Superior temporal gyrus (tissue), 1 donor: Measurements from ENCODE around the gene UQCC2.

ENCODE experiments used
- DNase-seq: peaks from one replicate; pipeline ENCODE4 v3.0.0-alpha.2; 2016; ENCODE audit errors: extremely low spot score

Gene UQCC2

DNA sequence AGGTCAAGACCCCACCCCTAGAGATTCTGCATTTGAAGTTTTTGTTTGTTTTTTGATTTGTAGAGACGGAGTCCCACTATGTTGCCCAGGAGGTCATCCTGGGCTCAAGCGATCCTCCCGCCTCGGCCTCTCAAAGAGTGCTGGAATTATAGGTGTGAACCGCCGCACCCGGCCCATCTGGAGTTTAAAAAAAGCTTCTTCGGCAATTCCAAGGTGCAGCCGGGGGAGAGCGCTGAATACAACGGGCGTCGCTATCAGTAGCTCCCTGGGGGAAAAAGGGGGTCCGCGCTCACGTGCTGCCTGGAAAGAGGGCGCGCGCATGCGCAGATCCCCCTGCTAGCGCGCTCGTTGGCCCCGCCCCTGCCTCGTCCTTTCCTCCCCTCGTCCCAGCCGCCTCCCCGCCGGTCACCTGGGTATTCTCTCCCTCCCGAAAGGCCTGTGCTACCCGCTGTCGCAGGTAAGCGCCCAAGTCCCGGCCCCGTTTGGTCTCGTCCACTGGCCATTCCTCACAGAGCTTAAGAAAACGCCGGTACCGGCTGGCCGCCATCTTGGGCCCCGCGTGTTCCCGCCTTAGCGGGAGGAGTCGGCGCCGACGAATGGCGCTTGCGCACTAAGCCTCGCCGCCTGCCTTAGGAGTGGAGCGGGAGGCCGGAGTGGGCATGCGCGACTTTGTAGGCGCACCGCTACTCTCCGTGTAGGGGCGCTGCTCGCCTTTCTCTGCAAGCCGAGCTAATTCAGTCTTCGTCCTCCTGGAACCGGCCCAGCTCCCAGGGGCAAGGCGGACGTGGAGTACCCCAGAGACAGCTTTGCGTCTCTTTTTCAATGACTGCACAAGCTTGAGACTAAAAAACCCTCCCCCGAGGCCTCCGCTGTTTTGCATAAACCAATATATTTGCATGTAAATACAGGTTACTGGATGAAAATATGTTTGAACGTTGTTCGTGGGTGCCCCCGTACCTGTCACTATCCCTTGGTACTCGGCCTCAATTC is at the start of gene UQCC2:
Gene UQCC2, minus strand, starts transcription at position 561 of the 990 bp plus-strand sequence. Its CDS starts 14 bp downstream, at position 547.
- peak; percentile 98 for DNase-seq

DNA sequence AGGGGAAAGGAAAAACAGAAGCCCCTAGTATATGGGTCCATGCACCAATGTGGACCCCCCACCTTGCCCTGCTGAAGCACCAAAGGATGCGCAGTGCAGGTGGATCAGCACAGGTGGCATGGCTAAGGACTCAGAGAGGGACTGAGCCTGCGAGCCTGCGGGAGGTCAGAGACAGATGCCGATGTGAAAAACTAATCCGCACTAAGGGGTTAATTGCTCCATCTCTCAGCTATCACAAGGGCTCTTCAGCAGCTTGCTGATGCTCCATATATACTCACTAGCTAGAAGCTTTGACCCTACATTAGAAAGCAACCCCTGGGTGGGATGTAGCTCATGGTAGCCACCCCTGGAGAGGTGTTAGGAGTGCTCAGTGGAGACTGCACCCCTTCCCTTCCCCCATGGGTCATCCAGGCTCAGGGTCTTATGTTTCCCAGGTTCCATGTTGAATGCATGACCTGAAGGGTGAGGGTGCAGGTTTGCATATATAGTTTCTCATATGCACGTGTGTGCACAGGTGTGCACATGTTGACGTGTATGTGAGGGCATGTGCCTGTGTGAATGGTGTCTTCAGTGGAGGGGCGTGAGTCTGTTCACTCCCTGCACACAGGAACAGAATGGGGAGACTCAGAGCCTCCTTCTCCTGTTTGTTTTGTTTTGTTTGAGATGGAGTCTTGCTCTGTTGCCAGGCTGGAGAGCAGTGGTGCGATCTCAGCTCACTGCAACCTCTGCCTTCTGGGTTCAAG is 48.6 kb upstream of the UQCC2 start:
- no peak for DNase-seq

DNA sequence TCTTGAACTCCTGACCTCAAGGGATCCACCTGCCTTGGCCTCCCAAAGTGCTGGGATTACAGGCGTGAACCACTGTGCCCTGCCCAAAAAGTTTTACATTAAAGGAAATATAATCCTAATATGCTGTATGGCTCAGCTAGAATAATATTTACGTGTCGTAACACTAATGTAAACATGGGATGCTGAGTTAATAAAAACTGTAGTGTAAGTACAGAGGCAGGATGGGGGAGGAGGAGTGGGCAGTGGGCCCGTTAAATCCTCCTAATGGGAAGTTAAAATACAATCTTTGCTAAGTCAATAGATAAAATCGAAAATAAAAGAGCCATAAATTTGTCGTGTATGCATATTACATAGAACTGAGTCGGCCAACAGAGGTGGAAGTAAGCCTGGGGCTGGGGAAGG is 47.3 kb upstream of the UQCC2 start:
- no peak for DNase-seq

DNA sequence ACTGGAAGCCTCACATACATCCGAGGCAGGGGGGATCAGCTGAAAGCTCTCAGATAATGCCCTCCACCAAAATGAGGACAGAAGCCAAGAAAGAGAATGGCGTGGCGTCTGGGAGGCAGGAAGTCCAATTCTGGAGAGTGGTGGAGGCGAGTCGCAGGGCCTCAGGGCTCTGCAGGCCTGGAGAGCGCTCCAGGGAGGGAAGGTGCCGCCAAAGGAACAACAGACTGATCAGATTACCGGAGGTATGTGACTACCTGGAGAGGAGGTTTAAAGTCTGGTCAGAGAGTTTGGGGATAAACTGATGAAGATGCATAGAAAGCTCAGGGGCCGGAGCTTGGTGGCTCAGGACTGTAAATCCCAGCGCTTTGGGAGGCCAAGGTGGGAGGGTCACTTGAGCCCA is 46.4 kb upstream of the UQCC2 start:
- DNase-seq = no peak

DNA sequence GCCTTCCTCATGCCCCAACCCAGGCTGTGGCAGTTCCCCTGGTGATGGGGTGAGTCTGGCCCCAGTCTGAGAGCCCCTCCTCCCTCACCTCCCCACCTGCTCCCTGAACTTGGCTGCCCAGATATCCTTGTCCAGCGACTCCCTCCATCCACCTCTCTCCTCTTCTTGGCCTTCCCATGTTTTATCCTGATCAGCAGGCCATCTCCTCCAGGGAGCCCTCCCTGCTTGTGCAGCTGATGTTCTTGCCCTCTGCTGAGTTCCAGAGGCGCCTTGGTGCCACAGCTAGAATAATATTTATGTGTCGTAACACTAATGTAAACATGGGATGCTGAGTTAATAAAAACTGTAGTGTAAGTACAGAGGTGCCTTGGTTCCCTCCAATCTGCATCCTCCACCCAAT is 45.6 kb upstream of the UQCC2 start:
- DNase-seq = no peak

DNA sequence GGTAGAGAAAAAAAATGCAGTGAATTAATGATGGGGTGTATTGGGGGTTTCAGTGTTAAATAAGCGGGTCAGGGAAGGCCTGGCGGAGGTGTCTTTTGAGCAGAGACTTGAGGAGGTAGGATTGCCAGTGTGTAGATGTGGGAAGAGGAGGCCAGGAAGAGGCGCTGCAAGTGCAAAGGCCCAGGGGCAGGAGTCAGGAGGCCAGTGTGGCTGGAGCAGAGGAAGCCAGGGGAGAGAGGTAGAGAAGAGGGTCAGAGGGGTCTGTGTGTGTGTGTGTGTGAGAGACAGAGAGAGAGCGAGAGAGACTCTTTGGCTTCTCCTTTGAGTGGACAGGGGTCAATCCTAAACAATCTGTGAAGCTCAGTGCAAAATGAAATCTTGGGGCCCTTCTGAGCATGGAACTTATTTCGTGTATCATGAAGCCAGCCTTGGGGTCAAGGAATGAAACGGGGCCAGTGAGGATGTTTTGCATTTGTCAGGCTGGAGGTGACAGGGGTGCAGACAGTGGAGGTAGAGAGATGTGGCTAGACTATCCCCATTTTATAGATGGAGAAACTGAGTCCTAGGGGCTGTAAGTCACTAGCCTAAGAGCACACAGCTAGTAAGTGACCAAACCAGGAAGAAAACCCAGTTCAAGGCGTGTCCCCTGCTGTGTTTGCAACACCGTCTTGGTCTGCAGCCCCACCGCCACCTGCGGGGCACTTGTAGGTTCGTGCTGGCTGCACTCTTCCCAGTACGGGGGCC is 44.9 kb upstream of the UQCC2 start:
- no peak for DNase-seq

DNA sequence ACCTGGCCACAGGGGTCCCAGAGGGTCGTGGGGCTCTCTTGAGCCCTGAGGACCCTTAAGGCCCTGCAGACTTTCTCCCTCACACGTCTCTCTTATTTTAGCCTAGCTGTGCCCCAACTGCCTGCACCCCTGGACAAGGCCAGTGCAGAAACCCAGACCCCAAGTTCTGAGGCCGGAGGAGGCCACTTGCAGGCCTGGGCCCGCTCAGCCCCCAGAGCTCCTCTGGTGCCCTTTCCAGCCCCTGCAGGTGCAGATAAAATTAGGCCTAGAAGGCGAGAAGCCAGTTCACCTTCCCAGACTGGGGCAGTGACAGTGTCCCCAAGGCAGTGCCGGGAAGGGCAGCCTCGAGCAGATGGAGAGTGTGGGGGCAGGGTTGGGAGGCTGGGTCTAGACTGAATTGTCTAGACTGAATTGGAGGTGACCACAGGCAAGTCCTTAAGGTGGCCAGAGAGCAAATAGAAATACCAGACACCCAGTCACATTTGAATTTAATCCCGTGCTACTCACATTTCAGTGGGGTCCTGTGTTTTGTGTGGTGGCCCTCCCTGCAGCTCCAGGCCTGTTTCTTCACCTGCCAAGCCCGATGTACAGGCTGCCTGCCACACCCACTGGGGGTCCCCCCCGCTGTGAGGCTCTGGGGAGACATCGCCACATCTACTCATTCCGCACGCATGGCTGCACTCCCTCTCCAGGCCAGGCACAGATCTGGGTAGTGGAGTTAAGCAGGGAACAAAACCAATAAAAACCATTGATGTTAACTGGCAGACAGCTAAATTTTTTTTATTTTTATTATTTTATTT is 43.8 kb upstream of the UQCC2 start:
- DNase-seq = no peak

DNA sequence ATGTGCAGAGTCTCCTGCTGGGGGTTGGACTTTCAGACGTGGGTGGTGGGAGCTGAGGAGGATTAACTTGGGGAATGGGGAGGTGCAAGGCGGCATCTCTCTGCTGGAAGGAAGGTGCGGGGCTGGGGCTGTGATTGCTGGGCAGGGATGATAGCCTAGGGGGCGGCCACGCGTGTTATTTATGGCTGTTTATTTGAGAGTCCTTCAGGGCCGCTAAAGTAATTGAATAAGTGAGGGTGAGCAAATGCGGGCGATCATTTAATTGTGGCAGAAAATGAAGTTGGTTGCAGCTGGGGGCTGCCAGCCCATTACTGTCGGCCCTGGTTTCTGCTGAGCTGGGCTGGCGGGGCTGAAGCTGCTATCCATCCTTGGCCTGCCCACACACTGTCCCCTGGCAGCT is 42.7 kb upstream of the UQCC2 start:
- no peak for DNase-seq

DNA sequence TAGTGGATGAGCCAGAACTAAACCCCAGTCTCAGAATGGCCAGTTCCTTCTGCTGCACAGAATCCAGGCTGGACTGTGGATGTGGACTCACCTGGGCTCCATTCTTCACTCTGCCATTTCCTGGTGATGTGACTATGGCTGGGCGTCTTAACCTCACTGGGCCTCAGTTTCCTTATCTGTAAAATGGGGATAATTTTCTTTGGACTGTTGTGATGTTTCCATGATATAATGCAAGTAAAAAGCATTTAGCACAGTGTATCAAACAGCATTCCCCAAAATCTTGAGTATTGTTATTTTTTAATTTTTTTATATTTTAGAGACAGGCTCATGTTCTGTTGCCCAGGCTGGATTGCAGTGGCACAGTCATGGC is 41.1 kb upstream of the UQCC2 start:
- no peak for DNase-seq

DNA sequence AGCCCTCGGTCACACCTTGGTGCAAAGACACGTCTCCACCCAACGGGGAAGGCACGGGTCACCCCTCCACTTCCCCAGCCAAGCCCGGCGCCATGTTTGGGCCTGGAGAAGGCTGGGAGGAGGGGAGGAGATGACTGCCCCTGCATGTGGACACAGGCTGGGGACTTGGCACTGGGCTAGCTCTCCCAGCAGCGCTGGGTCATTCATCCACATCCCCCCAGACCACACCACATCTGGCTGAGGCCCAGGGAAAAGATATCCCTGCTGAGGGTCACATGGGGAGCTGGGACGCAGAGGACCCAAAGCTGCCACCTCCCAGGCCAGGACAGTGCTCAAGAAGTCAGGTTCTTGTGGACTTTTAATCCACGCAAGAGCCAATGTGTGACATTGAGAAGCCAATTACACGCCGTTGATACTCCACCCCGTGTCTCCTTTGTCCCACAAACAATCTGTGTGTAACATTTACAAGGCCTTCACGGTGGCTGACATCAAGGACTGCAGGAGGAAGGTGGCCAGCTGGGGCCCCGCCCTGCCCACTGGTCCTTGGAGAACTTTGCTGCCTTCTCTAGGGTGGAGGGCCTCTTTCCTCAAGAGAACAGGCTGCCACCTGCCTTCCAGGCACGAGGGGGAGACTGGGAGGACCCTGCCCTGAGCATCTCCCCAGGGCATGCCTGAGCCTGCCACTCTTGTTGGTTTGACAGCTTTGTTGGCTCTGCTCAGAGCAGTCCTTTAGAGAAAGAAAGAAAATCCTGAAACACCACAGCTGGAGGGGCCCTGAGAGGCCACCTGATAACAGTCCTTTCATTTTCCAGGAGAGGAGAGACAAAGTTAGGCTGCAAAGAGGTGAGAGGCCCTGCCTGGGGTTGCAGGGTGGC is 40.5 kb upstream of the UQCC2 start:
- no peak for DNase-seq

DNA sequence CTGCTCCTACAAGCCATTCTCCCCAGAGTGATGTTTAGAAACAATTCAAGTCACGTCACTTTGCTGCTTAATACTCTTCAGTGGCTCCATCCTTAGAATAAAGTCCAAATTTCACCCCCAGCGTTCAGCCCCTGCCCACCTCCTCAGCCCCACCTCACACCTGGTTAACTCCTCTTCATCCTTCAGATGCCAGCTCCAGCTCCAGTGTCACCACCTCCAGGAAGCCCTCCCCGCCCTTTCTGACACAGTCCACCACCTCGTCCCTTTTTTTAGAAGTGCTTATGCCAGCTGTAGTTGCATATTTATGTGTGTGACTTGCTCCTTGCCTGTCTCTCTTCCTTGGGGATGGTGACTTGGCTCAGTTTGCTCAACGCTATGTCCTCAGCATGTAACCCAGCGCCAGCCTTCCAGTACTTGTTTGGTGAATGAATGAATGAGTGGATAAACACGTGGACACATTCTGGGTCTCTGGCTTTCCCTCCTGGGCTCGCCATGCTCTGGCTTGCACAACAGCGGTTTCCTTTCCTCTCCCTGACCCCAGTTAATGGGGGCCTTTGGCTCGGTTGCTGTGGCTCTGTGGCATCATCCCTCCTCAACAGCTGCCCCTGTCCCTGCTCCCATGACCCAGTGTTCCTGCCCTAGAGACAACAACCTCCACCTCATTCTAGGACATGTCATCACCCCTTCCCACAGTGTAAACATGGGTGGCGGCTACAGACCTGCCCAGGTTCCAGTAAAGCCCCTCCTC is 38.9 kb upstream of the UQCC2 start:
- no peak for DNase-seq

DNA sequence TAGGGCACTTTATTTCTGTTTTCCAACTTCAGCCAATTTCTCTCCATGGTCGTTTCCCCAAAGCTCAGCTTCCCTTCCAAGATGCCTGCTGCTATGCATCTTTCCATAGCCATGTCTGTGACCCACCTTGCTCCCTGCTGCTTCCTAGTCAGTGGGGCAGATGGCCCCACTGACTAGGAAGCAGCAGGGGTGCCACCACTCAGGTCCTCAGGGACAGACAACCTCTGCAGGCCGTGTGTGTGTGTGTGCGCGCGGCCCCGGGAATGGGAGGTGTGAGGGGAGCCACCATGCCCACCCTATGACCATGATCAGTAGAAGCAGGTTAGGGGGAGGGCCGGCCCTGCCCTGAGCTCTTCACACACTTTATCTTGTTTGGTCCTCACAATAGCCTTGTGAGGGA is 37.9 kb upstream of the UQCC2 start:
- DNase-seq = no peak

DNA sequence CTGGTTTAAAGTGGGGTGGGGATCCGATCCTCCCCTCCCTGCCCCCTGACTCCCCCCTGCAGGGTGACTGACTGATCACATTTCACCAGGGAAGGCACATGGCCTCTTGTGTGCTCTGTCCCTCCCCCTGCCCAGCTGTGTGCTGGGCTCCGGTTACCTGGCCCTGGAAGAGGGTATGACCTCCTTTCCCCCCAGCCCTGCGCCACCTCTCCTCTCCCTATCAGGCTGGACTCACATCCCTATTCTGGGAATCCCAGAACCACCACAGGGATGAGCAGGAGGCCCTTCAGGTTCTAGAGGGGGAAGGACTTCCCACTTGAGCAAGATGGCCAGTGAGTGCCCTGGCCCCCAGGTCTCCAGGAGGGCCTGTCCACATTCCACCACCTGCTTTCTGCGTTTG is 37.3 kb upstream of the UQCC2 start:
- DNase-seq = no peak

DNA sequence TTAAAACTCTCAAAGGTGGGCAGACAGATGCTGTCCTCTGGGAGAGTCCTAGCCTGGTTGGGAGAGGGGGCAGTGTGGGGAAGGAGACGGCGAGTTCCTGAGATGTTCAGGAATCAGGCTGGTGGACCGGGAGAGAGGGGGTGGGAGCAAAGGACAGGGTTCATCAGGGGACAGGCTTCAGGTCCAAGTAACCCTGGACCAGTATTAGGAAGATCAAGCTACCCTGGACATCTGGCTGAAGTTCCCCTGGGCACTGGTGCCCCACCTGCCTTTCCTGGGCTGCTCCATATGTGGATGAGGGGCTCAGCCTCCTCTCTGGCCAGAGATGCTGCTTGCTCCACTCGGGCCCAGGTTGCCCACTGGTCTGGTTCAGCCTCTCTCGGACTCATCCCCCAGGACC is 36.3 kb upstream of the UQCC2 start:
- DNase-seq = no peak

DNA sequence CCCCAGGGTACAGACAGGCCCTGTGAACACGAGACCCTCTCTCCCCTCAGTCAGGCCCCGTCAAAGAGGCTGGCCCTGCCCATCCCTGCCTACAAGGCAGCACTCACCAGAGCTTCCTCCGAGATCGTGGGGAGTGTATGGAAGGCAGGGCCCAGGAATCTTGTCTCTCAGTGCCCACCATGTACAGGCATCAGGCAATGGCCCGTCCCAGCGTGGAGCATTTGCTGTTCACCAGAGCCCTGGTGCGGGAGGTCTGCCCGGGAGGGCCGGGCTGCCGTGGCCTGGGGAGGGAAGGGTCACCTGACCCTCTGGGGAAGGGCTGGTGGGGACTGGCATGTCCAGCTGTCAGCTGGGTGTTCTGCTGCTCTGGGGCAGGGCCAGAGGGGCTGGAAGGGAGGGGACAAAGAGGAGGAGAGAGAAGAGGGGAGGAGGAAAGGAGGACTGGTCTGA is 35.2 kb upstream of the UQCC2 start, which contains the start of gene IP6K3:
Gene IP6K3, minus strand, starts transcription at position 255 of the 450 bp plus-strand sequence. CDS start 11,429 bp downstream, outside the sequence.
- DNase-seq = peak; percentile 90

DNA sequence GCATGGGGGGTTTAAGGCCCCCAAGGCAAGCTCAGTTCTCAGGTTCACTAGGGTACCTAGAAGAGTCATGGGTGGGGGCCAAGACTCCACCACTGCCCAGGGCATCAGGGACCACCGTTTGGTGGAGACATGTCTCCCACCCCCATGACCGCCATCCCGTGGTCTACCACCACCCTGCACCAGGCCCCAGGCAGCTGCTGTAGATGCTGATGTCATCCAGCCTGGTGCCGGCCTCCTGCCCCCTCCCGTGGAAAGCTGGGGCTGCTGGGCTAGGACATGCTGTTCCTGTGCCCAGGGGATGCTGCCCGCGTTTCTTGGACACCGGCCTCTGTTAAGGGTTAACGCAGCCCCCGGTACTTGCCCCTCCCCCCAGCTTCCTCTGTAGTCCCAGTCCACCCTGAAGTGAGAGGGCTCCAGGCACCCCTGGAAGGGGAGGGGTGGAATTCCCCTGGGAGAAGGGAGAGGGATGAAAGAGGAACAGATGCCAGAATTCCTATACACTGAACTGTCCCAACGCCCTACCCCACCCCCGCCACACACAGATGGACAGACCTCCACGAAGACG is 34.6 kb upstream of the UQCC2 start:
- peak; percentile 81 for DNase-seq

DNA sequence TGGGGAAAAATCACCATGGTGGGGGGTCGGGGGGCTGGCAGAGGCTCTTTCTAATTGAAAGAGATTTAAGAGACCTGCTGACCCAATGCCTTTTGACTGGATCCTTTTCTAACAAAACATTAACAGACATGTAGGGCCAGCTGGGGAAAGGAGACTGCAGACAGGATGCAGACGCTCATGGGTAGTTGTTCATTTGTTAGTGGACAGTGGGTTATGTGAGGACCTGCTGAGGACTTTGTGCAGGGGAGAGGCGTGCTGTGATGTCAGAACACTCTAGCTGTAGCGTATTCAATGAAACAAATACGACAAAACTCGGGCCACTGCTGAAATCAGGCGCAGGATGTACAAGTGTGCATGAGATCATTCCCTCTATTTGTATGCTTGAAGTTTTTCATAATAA is 34.0 kb upstream of the UQCC2 start:
- DNase-seq = peak; percentile 36

DNA sequence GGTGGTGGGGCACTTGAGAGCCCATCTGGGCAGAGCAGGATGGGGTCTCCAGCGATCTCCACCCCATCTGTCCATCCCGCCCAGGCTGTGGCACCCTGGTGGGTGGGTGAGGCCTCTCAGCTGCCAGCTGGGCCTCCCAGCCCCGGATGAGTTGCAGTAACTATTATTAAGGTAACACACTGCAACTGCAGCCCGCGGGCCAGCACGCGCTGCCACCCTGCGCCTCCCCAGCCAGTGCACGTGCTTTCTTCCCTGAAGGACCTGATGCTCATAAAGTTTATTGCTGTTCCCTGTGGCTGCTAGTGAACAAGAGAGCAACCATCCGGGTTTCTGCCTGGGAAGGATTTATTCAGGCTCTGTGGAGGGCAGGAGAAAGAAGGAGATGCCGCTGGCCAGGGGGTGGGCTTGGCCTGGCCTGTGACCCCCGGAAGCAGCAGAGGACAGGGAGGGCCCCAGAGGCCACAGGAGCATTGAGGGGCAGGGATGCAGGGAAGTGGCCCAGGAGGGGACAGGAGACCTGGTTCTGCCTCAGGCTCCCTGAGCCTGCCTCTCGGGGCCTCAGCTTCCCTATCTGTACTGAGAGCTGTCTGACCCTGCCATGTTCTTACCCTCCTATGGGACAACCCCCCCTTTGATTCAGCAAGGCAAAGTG is 33.5 kb upstream of the UQCC2 start:
- DNase-seq = no peak
